ENCODE data around the gene DPP10.

- no peak for TF ChIP-seq ZBTB7A (IDR thresholded peaks at IDR 0.05; ENCODE audit: low read depth)
- TF ChIP-seq YY1 (IDR thresholded peaks at IDR 0.05; ENCODE audit: low read depth), result no peak
Measured at GRCh38 chr2:115084446-115084845, 642.0 kb downstream of the DPP10 start.

Data from Ishikawa (cell line).